HG03521 (cell line): ENCODE results near the gene RCC1.
A peak's percentile ranks its signal among the peaks of the same experiment; 100 is the strongest.
"Not testable (repeated sequence)": the region's sequence is repeated elsewhere in the genome, so short reads cannot be mapped to it uniquely, and the experiment has no call there.

Source experiments
- ATAC-seq: cut with Tn5 transposase; IDR thresholded peaks from one replicate; pipeline ENCODE4 v1.9.1; 2021; ENCODE audit warnings: mild to moderate bottlenecking, moderate library complexity; ENCODE audit not compliant: unreplicated experiment

Gene RCC1

GRCh38 chr1:28541414-28542015 is 35.7 kb downstream of the RCC1 start:
- not testable (repeated sequence) for ATAC-seq

GRCh38 chr1:28545246-28545628 is 39.4 kb downstream of the RCC1 start:
- no peak for ATAC-seq

GRCh38 chr1:28548318-28548717 is 42.5 kb downstream of the RCC1 start:
- no peak for ATAC-seq

GRCh38 chr1:28551381-28551780 is 45.5 kb downstream of the RCC1 start:
- ATAC-seq, result no peak

GRCh38 chr1:28552758-28553663 is 47.2 kb downstream of the RCC1 start, which contains the start of gene TRNAU1AP:
TSS of gene TRNAU1AP (plus strand) at chr1:28553085. CDS start at chr1:28553111, 26 bp downstream.
- ATAC-seq, result peak; percentile 89

GRCh38 chr1:28560886-28561285 is 55.0 kb downstream of the RCC1 start:
- ATAC-seq, result no peak

- no peak for ATAC-seq
These were observed 58.5 kb downstream of the RCC1 start for GRCh38 chr1:28564310-28564709.

GRCh38 chr1:28565040-28565439 is 59.2 kb downstream of the RCC1 start:
- ATAC-seq, result no peak

- no peak for ATAC-seq
These were observed 59.9 kb downstream of the RCC1 start for GRCh38 chr1:28565726-28566125.

- no peak for ATAC-seq
These were observed 61.1 kb downstream of the RCC1 start for GRCh38 chr1:28566931-28567330.

GRCh38 chr1:28571911-28572310 is 66.1 kb downstream of the RCC1 start:
- no peak for ATAC-seq

GRCh38 chr1:28572891-28573290 is 67.0 kb downstream of the RCC1 start:
- not testable (repeated sequence) for ATAC-seq

- no peak for ATAC-seq
These were observed 67.7 kb downstream of the RCC1 start for GRCh38 chr1:28573564-28573963.

- no peak for ATAC-seq
These were observed 71.3 kb downstream of the RCC1 start for GRCh38 chr1:28577052-28577678.

- no peak for ATAC-seq
These were observed 72.1 kb downstream of the RCC1 start for GRCh38 chr1:28577738-28578536.

- no peak for ATAC-seq
These were observed 72.9 kb downstream of the RCC1 start for GRCh38 chr1:28578696-28579218.

- ATAC-seq, result no peak
These were observed 73.6 kb downstream of the RCC1 start for GRCh38 chr1:28579401-28579800.

GRCh38 chr1:28580722-28581530 is 75.1 kb downstream of the RCC1 start:
- ATAC-seq, result peak; percentile 8

- peak; percentile 76 for ATAC-seq
These were observed 75.8 kb downstream of the RCC1 start for GRCh38 chr1:28581531-28582247.
